SU-DHL-6 (cell line): ENCODE data around the gene BCL2.

Source experiments
- CTCF ChIP-seq: fragments of 200-600 bp; sonication (generic); IDR thresholded peaks from one replicate; pipeline ENCODE4 v1.5.1; 2017; ENCODE audit warnings: antibody characterized with exemption, mild to moderate bottlenecking, low read length, moderate library complexity; ENCODE audit not compliant: insufficient read depth, poor library complexity, severe bottlenecking
- EZH2phosphoT487 ChIP-seq: fragments of 200-600 bp; sonication (generic), shearing (Covaris generic); conservative IDR thresholded peaks from 2 replicates; pipeline ENCODE4 v1.6.1; 2018; ENCODE audit warnings: mild to moderate bottlenecking, antibody characterized with exemption, low read length, moderate library complexity, mixed read lengths

DNA sequence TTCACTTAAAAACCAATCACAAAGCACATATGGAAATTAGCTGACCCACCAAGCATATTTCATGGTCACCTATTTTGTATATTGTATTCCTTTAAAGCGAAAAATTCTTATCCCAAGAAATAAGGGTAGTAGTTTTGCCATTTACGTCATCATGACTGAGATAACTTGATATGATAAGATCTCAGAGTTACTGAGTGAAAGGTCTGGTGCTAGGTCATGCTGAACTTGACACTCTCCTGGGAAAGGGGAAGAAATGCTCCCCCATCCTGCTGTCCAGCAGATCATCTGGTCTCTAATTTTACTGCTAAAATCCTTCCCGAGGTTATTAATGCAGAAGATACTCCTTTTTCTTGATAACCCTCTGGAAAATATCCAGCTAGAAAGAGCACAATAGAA is 78.3 kb downstream of the BCL2 start:
- no peak for TF ChIP-seq CTCF
- no peak for TF ChIP-seq EZH2phosphoT487
